HepG2 (cell line): ENCODE measurements around the gene RASA4B. TPM values are rescaled to one million over a fixed set of nuclear protein-coding genes. Genes with fewer than 3 reads are reported as not detected.

Source experiments
- CTCF ChIP-seq: sonication (generic); formaldehyde crosslinking; IDR thresholded peaks from 2 replicates; pipeline ENCODE4 v1.5.0; 2020; ENCODE audit warnings: mild to moderate bottlenecking, missing genetic modification reagents, moderate library complexity
- HNRNPL ChIP-seq: fragments of 200-400 bp; formaldehyde crosslinking; IDR thresholded peaks from 2 replicates; pipeline ENCODE4 v1.6.1; 2017; ENCODE audit warnings: mild to moderate bottlenecking, low read depth, low read length
- HNRNPLL ChIP-seq: fragments of 200-400 bp; formaldehyde crosslinking; IDR thresholded peaks from 2 replicates; pipeline ENCODE4 v1.6.1; 2017; ENCODE audit warnings: mild to moderate bottlenecking, low read depth, low read length; ENCODE audit not compliant: poor library complexity, severe bottlenecking
- IKZF1 ChIP-seq: fragments of 450-650 bp; IDR thresholded peaks from 2 replicates; pipeline ENCODE4 v1.7.1; 2016
- IRF9 ChIP-seq: sonication (generic); formaldehyde crosslinking; IDR thresholded peaks from 2 replicates; pipeline ENCODE4 v1.8.0; 2022; ENCODE audit warnings: missing genetic modification reagents, mild to moderate bottlenecking, borderline replicate concordance
- PATZ1 ChIP-seq: sonication (generic); formaldehyde crosslinking; IDR thresholded peaks from 2 replicates; pipeline ENCODE4 v1.4.0; 2020; ENCODE audit warnings: missing genetic modification reagents
- SAFB2 ChIP-seq: sonication (generic); formaldehyde crosslinking; IDR thresholded peaks from 2 replicates; pipeline ENCODE4 v1.5.1; 2020; ENCODE audit warnings: missing genetic modification reagents, low read depth, mild to moderate bottlenecking, borderline replicate concordance
- ZNF713 ChIP-seq: sonication (generic); formaldehyde crosslinking; IDR thresholded peaks from 2 replicates; pipeline ENCODE4 v1.4.0; 2020; ENCODE audit warnings: mild to moderate bottlenecking, missing genetic modification reagents
- ZSCAN25 ChIP-seq: sonication (generic); formaldehyde crosslinking; IDR thresholded peaks from 2 replicates; pipeline ENCODE4 v1.8.0; 2022; ENCODE audit warnings: mild to moderate bottlenecking, missing genetic modification reagents
- polyA plus RNA-seq, 8 experiments: library from polyadenylated mRNA; depleted of rRNA in 3 of 8; stranded (reverse) in 7 of 8; unstranded in 1 of 8; fragments of >200 nt; fragmentation: Illumina TruSeq in 4 of 8; extraction: Trizol in 4 of 8; gene quantifications; 2 replicates each; pipeline versions ENCODE4 v1.2.1 to v1.2.3, GENCODE V29; 2011 to 2016; ENCODE audit warnings: low read depth in 4 of 8, missing spikeins in 1 of 8, mixed read lengths in 1 of 8; ENCODE audit not compliant: insufficient read depth in 1 of 8
- total RNA-seq, 5 experiments: library from RNA; depleted of rRNA; stranded (reverse); fragments of >200 nt; fragmentation: Illumina TruSeq; extraction: Trizol; gene quantifications; 2 replicates each; pipeline ENCODE4 v1.2.3, GENCODE V29; 2016; ENCODE audit warnings: low read depth in 1 of 5
- TF ChIP-seq, protein P1 (sequence below): sonication (generic); formaldehyde crosslinking; IDR thresholded peaks from 2 replicates; pipeline ENCODE4 v1.4.0; 2020; ENCODE audit warnings: missing genetic modification reagents
- TF ChIP-seq, protein P2 (sequence below): sonication (generic); formaldehyde crosslinking; IDR thresholded peaks from 2 replicates; pipeline ENCODE4 v1.4.0; 2020; ENCODE audit warnings: mild to moderate bottlenecking, missing genetic modification reagents

Gene RASA4B
- total and polyA plus RNA-seq, 2 of the 13 experiments (the other 11 are each of a cell fraction or from before 2014, with no cell fraction given) = 0.82 to 1.3 TPM

GRCh38 chr7:102469972-102470825, 47.4 kb downstream of the RASA4B start (continued):
- TF ChIP-seq HNRNPLL (no peak), SAFB2 (CRISPR knock-in tag) (no peak), CTCF (CRISPR knock-in tag) (0 out of 2 replicates have a peak, but pooled peaks have one; percentile 20), HNRNPL (0 out of 2 replicates have a peak, but pooled peaks have one; percentile 50), IKZF1 (no peak), ZSCAN25 (CRISPR knock-in tag) (no peak), IRF9 (CRISPR knock-in tag) (no peak), PATZ1 (CRISPR knock-in tag) (no peak), ZNF713 (CRISPR knock-in tag) (no peak)
- TF ChIP-seq, protein P1, sequence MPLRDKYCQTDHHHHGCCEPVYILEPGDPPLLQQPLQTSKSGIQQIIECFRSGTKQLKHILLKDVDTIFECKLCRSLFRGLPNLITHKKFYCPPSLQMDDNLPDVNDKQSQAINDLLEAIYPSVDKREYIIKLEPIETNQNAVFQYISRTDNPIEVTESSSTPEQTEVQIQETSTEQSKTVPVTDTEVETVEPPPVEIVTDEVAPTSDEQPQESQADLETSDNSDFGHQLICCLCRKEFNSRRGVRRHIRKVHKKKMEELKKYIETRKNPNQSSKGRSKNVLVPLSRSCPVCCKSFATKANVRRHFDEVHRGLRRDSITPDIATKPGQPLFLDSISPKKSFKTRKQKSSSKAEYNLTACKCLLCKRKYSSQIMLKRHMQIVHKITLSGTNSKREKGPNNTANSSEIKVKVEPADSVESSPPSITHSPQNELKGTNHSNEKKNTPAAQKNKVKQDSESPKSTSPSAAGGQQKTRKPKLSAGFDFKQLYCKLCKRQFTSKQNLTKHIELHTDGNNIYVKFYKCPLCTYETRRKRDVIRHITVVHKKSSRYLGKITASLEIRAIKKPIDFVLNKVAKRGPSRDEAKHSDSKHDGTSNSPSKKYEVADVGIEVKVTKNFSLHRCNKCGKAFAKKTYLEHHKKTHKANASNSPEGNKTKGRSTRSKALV (CRISPR knock-in tag) = no peak
- TF ChIP-seq, protein P2, sequence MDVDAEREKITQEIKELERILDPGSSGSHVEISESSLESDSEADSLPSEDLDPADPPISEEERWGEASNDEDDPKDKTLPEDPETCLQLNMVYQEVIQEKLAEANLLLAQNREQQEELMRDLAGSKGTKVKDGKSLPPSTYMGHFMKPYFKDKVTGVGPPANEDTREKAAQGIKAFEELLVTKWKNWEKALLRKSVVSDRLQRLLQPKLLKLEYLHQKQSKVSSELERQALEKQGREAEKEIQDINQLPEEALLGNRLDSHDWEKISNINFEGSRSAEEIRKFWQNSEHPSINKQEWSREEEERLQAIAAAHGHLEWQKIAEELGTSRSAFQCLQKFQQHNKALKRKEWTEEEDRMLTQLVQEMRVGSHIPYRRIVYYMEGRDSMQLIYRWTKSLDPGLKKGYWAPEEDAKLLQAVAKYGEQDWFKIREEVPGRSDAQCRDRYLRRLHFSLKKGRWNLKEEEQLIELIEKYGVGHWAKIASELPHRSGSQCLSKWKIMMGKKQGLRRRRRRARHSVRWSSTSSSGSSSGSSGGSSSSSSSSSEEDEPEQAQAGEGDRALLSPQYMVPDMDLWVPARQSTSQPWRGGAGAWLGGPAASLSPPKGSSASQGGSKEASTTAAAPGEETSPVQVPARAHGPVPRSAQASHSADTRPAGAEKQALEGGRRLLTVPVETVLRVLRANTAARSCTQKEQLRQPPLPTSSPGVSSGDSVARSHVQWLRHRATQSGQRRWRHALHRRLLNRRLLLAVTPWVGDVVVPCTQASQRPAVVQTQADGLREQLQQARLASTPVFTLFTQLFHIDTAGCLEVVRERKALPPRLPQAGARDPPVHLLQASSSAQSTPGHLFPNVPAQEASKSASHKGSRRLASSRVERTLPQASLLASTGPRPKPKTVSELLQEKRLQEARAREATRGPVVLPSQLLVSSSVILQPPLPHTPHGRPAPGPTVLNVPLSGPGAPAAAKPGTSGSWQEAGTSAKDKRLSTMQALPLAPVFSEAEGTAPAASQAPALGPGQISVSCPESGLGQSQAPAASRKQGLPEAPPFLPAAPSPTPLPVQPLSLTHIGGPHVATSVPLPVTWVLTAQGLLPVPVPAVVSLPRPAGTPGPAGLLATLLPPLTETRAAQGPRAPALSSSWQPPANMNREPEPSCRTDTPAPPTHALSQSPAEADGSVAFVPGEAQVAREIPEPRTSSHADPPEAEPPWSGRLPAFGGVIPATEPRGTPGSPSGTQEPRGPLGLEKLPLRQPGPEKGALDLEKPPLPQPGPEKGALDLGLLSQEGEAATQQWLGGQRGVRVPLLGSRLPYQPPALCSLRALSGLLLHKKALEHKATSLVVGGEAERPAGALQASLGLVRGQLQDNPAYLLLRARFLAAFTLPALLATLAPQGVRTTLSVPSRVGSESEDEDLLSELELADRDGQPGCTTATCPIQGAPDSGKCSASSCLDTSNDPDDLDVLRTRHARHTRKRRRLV (CRISPR knock-in tag) = no peak
